HG03575 (cell line): ENCODE results near the gene CDH13.

ENCODE experiments used
- ATAC-seq: cut with Tn5 transposase; IDR thresholded peaks from one replicate; pipeline ENCODE4 v1.9.1; 2021; ENCODE audit not compliant: unreplicated experiment, insufficient number of reproducible peaks, low FRiP score; ENCODE audit errors: extremely low read depth

Gene CDH13

DNA sequence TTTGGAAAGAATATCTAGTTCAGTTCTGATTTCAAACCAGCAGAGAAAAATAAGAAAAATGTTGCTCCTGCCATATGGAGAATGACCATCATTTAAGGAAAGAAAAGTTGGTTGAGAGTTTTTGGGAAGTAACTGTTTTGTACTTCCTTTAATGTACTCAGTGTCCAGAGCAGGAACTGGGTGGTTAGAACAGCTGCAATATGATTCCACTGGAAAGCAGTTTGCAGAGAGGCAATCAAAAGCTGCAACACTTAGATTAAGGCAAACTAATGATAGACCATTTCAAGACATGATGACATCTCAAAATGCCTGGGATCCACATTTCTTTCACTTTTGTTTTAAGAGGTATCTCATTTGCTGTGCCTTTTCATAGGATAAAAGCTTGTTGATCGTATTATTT, 867.7 kb downstream of the CDH13 start:
- ATAC-seq: no peak

DNA sequence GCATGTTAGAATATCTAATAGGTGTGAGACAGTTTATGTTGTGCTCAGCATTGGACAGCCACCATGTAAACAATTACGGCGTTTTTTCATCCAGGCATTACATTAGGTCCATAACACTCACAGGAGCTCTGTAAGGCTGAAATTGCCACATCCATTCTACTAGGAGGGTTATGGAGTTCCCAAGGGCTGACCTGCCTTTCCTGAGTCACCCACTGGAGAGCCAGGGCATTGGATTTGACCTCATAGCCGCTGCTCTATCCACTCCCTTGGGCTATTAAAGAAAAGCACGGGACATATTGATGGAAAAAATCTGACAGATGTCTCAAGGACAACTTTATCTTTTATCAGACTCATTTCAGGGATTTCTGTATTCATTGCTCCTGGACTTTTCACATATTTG, 874.7 kb downstream of the CDH13 start:
- no peak for ATAC-seq

- ATAC-seq: no peak
Measured at GRCh38 chr16:83508295-83508694, 881.5 kb downstream of the CDH13 start.

GRCh38 chr16:83509316-83509715, 882.5 kb downstream of the CDH13 start:
- ATAC-seq: no peak

DNA sequence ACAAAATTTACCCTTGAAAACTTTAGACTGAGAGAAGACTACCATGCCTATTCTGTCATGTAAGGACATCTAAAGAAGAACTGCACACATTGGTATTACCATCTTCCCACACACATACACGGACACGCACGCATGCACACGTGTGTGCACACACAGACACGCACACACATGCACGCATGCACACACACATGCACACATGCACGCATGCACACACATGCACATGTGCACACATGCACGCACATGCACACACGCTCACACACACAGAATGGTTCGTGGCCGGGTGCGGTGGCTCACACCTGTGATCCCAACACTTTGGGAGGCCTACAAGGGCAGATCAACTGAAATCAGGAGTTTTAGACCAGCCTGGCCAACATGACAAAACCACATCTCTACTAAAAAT, 884.1 kb downstream of the CDH13 start:
- ATAC-seq: no peak

DNA sequence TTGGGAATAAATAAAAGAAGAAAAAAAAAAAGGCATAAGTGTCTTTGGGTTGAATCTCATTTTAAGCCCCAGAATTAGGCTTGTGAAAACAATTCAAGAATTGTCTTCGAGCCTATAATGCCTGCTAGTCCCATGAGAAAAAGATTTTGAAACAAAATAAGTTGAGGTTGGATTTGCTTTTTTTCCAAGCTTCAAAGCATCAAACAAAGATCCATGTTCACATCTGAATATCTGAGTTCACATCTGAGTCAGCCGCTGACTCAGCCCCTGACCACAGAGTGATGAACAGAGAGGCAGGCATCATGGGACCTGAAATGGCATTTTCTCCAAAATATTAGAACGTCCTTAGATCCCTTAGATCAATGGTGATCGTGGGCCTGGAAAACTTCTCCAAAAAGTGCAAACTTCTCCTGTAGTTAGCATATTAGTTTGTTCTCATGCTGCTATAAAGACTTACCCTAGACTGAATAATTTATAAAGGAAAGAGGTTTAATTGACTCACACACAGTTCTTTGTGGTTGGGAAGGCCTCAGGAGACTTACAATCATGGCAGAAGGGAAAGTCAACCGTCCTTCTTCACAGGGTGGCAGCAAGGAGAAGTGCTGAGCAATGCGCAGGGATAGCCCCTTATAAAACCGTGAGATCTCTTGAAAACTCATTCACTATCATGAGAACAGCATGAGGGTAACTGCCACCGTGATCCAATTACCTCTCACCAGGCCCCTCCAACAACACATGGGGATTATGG, 886.4 kb downstream of the CDH13 start:
- ATAC-seq: no peak

GRCh38 chr16:83515395-83515794, 888.6 kb downstream of the CDH13 start:
- no peak for ATAC-seq

GRCh38 chr16:83516931-83517330, 890.2 kb downstream of the CDH13 start:
- ATAC-seq: no peak

- no peak for ATAC-seq
Measured at GRCh38 chr16:83517398-83517797, 890.6 kb downstream of the CDH13 start.

- ATAC-seq: no peak
Measured at GRCh38 chr16:83520596-83520995, 893.8 kb downstream of the CDH13 start.

DNA sequence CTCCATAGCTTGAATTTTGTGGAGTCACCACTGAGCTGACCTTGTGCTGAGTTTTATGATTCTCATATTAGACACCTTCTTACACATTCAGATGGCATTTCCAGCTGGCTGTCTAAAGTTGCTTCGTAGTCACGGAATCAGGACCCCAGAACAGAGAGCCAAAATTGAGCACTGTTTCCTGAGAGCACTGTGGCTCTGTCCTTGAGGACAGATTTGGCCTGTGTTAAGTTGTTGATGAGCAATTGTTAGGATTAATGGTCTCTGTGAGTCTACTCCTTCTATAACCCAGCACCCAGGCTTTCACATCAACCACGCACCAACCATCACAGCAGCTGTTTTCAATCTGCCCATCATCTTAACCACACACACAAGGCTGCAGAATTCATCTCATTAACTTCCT, 903.5 kb downstream of the CDH13 start:
- ATAC-seq: no peak

- ATAC-seq: no peak
Measured at GRCh38 chr16:83532634-83533033, 905.9 kb downstream of the CDH13 start.

- ATAC-seq: no peak
Measured at GRCh38 chr16:83533193-83533592, 906.4 kb downstream of the CDH13 start.

DNA sequence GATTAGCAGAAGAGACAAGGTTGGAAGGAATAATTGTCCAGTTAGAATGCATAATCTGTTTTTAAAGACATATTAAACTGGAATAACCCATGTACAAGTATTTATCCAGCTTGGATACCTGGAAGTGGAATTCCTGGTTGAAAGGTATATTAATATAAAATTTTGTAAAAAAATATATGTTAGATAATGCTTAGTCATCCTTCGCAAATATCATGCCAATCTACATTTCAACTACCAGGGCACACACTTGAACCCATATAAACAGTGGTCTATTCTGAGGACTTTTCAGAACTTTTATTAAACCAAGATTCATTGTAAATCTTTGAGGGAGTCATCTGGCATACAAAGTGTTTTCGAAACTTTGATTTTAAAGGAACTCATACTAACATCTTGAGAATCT, 911.9 kb downstream of the CDH13 start:
- ATAC-seq: no peak

- ATAC-seq: no peak
Measured at GRCh38 chr16:83539736-83540490, 913.1 kb downstream of the CDH13 start.

GRCh38 chr16:83541231-83541630, 914.5 kb downstream of the CDH13 start:
- no peak for ATAC-seq

GRCh38 chr16:83542491-83542890, 915.7 kb downstream of the CDH13 start:
- ATAC-seq: no peak

DNA sequence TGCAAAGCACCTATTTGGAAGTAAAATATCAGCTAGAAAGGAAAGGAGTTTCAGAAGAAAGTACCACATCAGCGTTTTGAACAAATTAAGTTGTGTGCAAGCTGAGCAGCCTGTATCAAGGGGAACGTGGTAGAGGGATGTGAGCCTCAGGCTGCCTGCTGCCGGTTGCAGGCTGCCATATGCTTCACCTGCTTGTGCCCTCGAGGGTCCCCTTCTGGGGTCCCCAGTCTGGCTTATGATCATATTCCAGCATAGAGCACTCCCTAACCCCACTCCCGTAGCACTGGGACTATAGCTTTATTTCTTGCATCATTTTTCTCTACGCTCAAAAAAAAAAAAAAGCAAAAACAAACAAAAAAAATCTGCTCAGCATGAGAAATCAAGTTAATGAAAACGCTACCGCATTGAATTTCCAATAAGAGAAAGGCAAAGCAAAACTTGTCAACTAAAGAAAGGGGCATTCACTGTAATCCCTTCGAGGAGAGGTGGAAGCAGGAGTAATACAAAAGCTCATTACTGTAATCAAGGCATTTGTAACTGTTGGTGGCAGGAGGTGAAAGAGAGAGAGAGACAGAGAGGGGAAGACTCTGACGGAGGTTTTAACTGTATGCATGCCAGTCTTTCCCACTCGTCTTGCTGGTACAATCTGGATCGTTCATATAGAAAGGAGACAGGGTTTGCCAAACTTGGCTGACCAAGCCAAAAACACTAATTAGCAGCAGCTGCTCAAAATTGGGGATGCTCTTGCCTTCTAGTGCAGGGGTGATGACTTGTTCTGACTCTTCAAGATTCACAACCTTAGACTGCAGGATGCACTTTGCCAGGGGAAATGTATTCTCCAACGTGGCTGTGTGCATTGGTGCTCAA, 922.8 kb downstream of the CDH13 start:
- ATAC-seq: no peak

DNA sequence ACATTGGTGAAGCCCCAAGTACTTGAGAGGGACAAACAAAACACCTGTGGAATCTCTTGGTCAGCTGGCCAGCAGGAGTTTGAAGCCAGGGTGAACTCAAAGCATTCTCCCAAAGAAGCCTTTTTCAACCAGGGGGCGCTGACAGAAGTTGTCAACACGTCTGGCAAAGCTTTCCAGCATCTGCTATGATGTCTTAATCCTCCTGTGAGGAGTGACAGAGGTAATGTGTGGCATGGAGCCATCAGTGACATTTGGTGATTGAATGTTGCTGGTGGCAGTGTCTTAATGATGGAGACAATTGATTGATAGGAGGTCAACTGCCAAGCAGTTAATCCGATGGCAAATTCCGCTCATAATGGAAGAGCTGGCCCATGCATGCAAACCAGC, 923.4 kb downstream of the CDH13 start:
- ATAC-seq: no peak

- ATAC-seq: no peak
Measured at GRCh38 chr16:83552228-83552627, 925.5 kb downstream of the CDH13 start.
